ENCODE measurements around the gene RPS6KB2.

DNA sequence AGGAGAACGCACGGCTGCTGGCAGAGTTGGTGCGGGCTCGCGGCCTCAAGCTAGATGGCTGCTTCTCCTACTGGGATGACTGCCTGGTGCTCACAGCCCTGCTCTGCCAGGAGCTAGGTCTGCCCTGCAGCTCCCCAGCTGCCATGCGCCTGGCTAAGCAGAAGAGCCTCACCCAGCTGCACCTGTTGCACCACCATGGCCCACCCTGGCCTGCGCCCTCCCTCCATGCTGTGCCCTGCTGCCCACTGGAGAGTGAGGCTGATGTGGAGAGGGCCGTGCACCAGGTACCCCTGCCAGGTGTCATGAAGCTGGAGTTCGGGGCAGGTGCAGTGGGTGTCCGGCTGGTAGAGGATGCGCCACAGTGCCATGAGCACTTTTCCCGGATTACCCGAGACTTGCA, 4.8 kb upstream of the RPS6KB2 start:
- TF ChIP-seq CTCF (conservative IDR thresholded peaks at IDR 0.05; ENCODE audit: low read depth, low read length) (no peak), EZH2 (IDR thresholded peaks at IDR 0.05; ENCODE audit: borderline replicate concordance, low read depth, low read length, poor library complexity, severe bottlenecking) (no peak)
